ENCODE results near the gene ZNF496.

ZNF496 gene

DNA sequence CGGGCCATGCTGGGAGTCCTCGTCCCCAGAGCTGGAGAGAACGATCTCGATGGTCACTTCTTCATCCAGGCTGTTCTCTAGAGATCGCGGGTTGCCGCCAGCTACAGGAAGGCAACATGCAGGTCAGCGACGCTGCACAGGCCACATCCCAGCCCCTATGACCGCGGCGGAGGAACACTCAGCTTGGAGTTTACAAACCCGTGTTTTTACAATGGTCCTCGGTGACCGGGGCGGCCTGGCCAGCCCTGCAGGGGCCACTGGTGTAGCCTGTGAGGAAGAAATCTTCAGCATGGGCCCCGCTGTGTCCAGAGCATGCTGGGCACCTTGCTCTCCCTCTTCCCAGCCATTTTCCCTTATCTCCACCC is 30.5 kb downstream of the ZNF496 start:
- Histone ChIP-seq H3K9me3 (ENCODE audit: control insufficient read depth, insufficient read depth, low read length) (no peaks in the 10 kb centered on the region), H3K27me3 (ENCODE audit: control insufficient read depth, insufficient read depth, low read length) (no peaks in the 10 kb centered on the region), H3K4me1 (ENCODE audit: control insufficient read depth, insufficient read depth, low read length) (peaks cover 13% of the 10 kb centered on the region), H3K27ac (ENCODE audit: low read length) (no peak overlapping the region), H3K36me3 (ENCODE audit: control insufficient read depth, insufficient read depth, low read length) (peaks cover 22% of the 10 kb centered on the region), H3K4me3 (ENCODE audit: low read length) (no peak overlapping the region)
- no CpG with 5 or more reads among the region's 17 CpGs for WGBS (ENCODE audit: insufficient coverage, insufficient read length)
- no peak for DNase-seq (ENCODE audit: low read depth, low spot score)

DNA sequence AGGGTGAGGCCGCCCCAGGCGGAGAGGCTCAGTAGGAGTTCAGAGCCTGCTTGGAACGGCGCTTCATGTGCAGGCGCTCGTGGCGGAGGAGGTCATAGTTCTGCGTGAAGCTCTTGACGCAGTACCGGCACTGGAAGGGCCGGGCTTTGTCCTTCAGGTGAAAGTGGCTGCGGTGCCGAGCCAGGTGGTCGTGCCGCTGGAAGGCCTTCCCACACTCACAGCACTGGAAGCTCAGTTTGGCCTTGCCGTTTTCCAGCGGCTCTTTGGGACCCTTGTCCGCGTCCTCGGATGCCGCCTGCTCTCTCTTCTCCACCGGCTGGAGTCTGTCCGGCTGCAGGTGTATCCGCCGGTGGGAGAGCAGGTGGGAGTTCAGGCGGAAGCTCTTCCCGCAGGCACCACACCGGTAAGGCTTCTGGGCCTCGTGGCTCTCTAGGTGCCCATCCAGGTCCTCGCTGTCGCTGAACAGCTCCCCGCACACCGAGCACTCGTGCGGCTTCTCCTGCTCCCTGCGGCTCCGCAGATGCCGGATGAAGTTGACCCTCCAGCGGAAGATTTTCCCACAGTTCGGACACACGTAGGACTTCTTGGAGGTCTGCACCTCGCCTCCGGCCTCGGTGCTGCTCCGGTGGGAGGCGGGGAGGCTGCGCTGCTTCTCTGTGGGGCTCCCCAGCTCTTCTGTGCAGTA is 31.0 kb downstream of the ZNF496 start:
- H3K27ac ChIP-seq (ENCODE audit: low read length) = no peak overlapping the region
- H3K36me3 ChIP-seq (ENCODE audit: control insufficient read depth, insufficient read depth, low read length) = peaks cover 22% of the 10 kb centered on the region
- no peaks in the 10 kb centered on the region for H3K27me3 ChIP-seq (ENCODE audit: control insufficient read depth, insufficient read depth, low read length)
- H3K4me1 ChIP-seq (ENCODE audit: control insufficient read depth, insufficient read depth, low read length) = peaks cover 14% of the 10 kb centered on the region
- no peaks in the 10 kb centered on the region for H3K9me3 ChIP-seq (ENCODE audit: control insufficient read depth, insufficient read depth, low read length)
- WGBS (ENCODE audit: insufficient coverage, insufficient read length) = no CpG with 5 or more reads among the region's 47 CpGs
- DNase-seq (ENCODE audit: low read depth, low spot score) = no peak
- no peak overlapping the region for H3K4me3 ChIP-seq (ENCODE audit: low read length)

DNA sequence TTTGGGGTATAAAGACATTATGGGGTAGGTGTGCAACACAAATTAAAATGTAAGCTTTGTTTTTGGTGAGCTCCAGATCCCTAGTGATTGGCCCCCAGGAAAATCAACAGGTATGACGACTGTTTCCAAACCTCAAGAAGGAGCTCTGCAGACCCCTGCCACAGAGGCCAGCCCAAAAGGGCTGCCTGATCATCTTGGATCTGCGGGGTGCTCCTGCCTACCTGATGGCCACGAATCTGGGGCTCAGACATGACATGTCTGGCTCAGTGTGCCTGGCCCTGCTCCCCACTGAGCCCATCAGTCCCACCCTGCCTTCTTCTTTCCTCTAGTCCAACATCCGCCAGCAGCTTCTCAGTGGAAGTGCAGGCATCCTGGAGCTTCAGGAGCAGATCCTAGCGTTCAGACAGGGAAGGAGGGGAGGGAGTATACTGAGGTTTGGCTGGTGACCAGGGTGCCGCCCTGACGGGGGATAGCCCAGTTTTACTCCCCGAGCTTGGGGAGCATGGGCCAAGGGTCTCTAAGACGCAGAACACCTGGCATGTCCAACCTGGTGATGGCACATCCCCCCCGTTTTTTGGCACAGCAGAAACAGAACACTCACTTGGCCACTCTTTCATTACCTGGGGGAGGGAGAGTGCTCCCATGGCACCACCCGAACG is 31.8 kb downstream of the ZNF496 start:
- H3K27ac ChIP-seq (ENCODE audit: low read length) = no peak overlapping the region
- no CpG with 5 or more reads among the region's 12 CpGs for WGBS (ENCODE audit: insufficient coverage, insufficient read length)

DNA sequence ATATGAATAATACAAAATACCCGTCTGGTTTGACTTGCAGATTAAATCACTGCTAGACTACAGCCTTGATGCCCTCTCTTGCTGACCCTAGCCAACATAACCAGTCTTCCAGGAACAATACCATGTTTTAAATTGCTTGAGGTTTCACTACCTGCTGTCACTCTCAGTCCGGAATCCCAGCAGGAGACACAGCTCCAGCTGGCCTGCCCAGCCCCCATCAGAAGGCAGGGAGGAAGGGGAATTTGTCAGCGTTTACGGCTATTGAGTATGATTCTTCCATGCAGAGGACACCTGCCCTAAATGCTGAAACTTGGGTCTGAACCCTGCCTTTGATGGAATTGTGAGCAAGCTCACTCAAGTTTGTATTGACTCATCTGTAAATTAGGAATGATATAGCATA is 33.0 kb downstream of the ZNF496 start:
- Histone ChIP-seq H3K27me3 (ENCODE audit: control insufficient read depth, insufficient read depth, low read length) (no peaks in the 10 kb centered on the region), H3K4me3 (ENCODE audit: low read length) (no peak overlapping the region), H3K4me1 (ENCODE audit: control insufficient read depth, insufficient read depth, low read length) (peaks cover 21% of the 10 kb centered on the region), H3K27ac (ENCODE audit: low read length) (no peak overlapping the region), H3K9me3 (ENCODE audit: control insufficient read depth, insufficient read depth, low read length) (no peaks in the 10 kb centered on the region), H3K36me3 (ENCODE audit: control insufficient read depth, insufficient read depth, low read length) (peaks cover 19% of the 10 kb centered on the region)
- no peak for DNase-seq (ENCODE audit: low read depth, low spot score)
- WGBS (ENCODE audit: insufficient coverage, insufficient read length) = no CpG with 5 or more reads among the region's 4 CpGs

More for the DNA sequence above, 31.8 kb downstream of the ZNF496 start:
- Histone ChIP-seq H3K9me3 (ENCODE audit: control insufficient read depth, insufficient read depth, low read length) (no peaks in the 10 kb centered on the region), H3K4me1 (ENCODE audit: control insufficient read depth, insufficient read depth, low read length) (peaks cover 16% of the 10 kb centered on the region), H3K4me3 (ENCODE audit: low read length) (no peak overlapping the region), H3K36me3 (ENCODE audit: control insufficient read depth, insufficient read depth, low read length) (peaks cover 19% of the 10 kb centered on the region), H3K27me3 (ENCODE audit: control insufficient read depth, insufficient read depth, low read length) (no peaks in the 10 kb centered on the region)
- DNase-seq (ENCODE audit: low read depth, low spot score) = no peak

DNA sequence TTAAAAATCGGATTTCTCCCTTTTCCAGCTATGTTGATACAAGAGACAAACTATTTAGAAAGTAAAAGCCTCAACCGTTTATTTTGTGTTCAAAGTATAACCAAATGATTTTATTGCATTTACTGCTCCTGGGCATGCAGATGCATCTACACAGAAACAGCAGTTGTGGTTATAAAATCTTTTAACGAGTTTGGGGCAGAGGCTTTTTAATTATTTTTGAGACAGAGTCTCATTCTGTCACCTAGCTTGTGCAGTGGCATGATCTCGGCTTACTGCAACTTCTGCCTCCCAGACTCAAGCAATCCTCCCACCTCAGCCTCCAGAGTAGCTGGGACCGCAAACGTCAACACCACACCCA is 33.6 kb downstream of the ZNF496 start:
- no CpG with 5 or more reads among the region's 6 CpGs for WGBS (ENCODE audit: insufficient coverage, insufficient read length)
- H3K36me3 ChIP-seq (ENCODE audit: control insufficient read depth, insufficient read depth, low read length) = peaks cover 19% of the 10 kb centered on the region
- H3K27ac ChIP-seq (ENCODE audit: low read length) = no peak overlapping the region
- DNase-seq (ENCODE audit: low read depth, low spot score) = no peak
- H3K27me3 ChIP-seq (ENCODE audit: control insufficient read depth, insufficient read depth, low read length) = no peaks in the 10 kb centered on the region
- no peaks in the 10 kb centered on the region for H3K9me3 ChIP-seq (ENCODE audit: control insufficient read depth, insufficient read depth, low read length)
- H3K4me3 ChIP-seq (ENCODE audit: low read length) = no peak overlapping the region
- peaks cover 21% of the 10 kb centered on the region for H3K4me1 ChIP-seq (ENCODE audit: control insufficient read depth, insufficient read depth, low read length)

DNA sequence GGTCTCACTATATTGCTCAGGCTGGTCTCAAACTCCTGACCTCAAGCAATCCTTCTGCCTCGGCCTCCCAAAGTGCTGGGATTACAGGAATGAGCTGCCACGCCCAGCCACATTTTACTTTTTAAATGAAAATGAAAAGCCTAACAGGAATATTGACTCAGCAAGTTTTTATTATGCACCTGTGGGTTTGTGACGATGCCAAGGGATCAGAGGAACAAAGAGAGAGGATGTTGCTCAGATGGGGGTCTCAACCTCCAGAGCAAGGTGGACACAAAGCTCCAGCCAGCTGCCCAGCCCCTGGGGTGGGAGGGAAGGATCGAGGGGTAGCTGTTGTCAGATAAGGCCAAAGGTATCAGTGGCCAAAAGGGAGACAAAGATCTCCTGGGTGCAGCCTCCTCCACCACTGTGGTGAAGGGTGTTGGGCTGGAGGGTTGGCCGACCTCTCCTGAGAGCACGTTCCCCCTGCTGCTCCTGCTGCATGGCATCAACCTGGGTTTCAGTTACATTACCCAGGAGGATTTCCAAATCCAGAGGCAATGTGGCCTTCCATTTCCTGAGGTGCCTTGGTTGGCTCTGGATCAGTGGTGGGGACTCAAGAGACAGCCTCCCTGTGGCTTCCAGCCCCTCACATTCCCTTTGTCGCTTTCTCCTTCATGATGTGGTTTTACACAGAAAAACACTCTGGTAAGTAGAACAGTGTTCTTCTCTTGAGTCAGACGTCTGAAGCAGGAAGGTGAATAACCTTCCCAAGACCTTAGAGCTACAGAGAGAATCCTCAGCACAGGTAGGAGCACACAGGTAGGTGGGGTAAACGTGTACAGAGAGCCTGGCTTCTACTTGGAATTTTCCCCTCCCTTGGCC is 34.2 kb downstream of the ZNF496 start:
- peaks cover 15% of the 10 kb centered on the region for H3K36me3 ChIP-seq (ENCODE audit: control insufficient read depth, insufficient read depth, low read length)
- no CpG with 5 or more reads among the region's 9 CpGs for WGBS (ENCODE audit: insufficient coverage, insufficient read length)
- no peak overlapping the region for H3K27ac ChIP-seq (ENCODE audit: low read length)
- H3K9me3 ChIP-seq (ENCODE audit: control insufficient read depth, insufficient read depth, low read length) = no peaks in the 10 kb centered on the region
- DNase-seq (ENCODE audit: low read depth, low spot score) = no peak
- H3K27me3 ChIP-seq (ENCODE audit: control insufficient read depth, insufficient read depth, low read length) = no peaks in the 10 kb centered on the region
- no peak overlapping the region for H3K4me3 ChIP-seq (ENCODE audit: low read length)
- H3K4me1 ChIP-seq (ENCODE audit: control insufficient read depth, insufficient read depth, low read length) = peaks cover 22% of the 10 kb centered on the region

DNA sequence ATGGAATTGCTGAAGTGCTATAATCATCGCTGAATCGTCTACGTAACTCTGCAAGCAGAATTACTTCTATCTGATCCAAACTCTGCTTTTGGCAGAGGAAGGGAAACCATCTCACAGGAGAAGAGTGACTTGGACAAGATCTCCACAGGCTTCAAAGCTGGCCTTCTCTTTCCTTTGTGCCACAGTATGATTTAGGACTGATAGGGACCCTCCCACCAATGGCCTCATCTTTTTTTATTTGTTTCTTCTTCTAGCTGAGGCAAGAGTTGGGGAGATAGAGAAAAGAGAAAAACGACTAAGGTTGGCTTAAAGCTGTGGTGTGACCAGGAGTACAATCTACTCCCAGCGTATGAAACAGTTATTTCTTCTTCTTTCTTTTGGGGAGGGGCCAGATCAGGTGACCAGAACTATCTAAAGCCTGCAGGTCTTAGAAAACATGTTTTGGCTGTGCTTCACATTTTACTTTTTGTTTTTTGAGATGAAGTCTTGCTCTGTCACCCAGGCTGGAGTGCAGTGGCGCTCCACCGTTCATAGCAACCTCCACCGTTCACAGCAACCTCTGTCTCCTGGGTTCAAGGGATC is 35.0 kb downstream of the ZNF496 start:
- H3K27ac ChIP-seq (ENCODE audit: low read length) = no peak overlapping the region
- peaks cover 23% of the 10 kb centered on the region for H3K4me1 ChIP-seq (ENCODE audit: control insufficient read depth, insufficient read depth, low read length)
- no peak for DNase-seq (ENCODE audit: low read depth, low spot score)
- H3K4me3 ChIP-seq (ENCODE audit: low read length) = no peak overlapping the region
- H3K9me3 ChIP-seq (ENCODE audit: control insufficient read depth, insufficient read depth, low read length) = no peaks in the 10 kb centered on the region
- H3K36me3 ChIP-seq (ENCODE audit: control insufficient read depth, insufficient read depth, low read length) = peaks cover 15% of the 10 kb centered on the region
- WGBS (ENCODE audit: insufficient coverage, insufficient read length) = no CpG with 5 or more reads among the region's 8 CpGs
- H3K27me3 ChIP-seq (ENCODE audit: control insufficient read depth, insufficient read depth, low read length) = no peaks in the 10 kb centered on the region

DNA sequence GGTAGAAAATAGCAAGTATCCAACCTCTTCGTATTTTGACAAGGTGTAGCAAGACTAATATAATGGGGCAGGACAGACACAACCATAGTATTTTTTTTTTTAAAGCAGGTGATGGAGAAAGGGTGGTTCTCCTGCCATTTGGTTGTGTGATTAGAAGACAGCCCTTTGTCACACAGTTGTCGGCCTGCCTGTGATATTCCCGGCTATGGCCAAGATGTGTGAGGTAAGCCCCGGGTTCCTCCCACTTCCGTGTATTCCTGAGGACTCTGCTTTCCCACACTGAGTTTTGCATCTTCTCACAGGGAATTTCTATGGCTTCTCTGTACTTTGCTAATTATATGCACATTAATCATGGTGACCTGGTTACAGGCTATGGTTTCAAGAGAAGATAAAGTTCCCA is 35.9 kb downstream of the ZNF496 start:
- peaks cover 23% of the 10 kb centered on the region for H3K4me1 ChIP-seq (ENCODE audit: control insufficient read depth, insufficient read depth, low read length)

DNA sequence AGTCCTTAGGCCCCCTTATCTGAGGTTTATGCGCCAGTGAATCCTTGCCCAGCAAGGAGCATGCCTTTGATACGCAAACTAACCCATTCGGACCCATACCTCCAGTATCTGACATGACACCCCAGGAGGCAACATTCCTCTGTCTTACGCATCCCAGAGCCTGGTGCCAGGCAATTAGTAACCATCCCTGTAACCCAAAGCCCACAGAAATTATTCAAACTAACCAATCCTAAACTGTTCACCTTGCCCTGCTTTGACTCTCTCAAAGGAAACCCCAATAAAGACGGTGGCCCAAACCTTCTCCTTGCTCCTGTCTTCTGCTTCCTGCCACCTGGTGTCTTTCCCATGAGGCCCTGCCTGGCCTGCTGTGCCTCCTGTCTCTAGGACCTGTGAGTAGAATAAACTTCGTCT is 36.4 kb downstream of the ZNF496 start:
- WGBS (ENCODE audit: insufficient coverage, insufficient read length) = no CpG with 5 or more reads among the region's 6 CpGs
- no peak overlapping the region for H3K27ac ChIP-seq (ENCODE audit: low read length)
- H3K9me3 ChIP-seq (ENCODE audit: control insufficient read depth, insufficient read depth, low read length) = no peaks in the 10 kb centered on the region
- DNase-seq (ENCODE audit: low read depth, low spot score) = peak; percentile 63
- H3K4me3 ChIP-seq (ENCODE audit: low read length) = no peak overlapping the region
- peaks cover 4% of the 10 kb centered on the region; the same call in 1 of the 2 replicates for H3K36me3 ChIP-seq (ENCODE audit: control insufficient read depth, insufficient read depth, low read length)
- H3K27me3 ChIP-seq (ENCODE audit: control insufficient read depth, insufficient read depth, low read length) = no peaks in the 10 kb centered on the region
- peaks cover 23% of the 10 kb centered on the region for H3K4me1 ChIP-seq (ENCODE audit: control insufficient read depth, insufficient read depth, low read length)

More for the DNA sequence above, 35.9 kb downstream of the ZNF496 start:
- DNase-seq (ENCODE audit: low read depth, low spot score) = no peak
- Histone ChIP-seq H3K27ac (ENCODE audit: low read length) (no peak overlapping the region), H3K9me3 (ENCODE audit: control insufficient read depth, insufficient read depth, low read length) (no peaks in the 10 kb centered on the region), H3K27me3 (ENCODE audit: control insufficient read depth, insufficient read depth, low read length) (no peaks in the 10 kb centered on the region), H3K4me3 (ENCODE audit: low read length) (no peak overlapping the region), H3K36me3 (ENCODE audit: control insufficient read depth, insufficient read depth, low read length) (peaks cover 9% of the 10 kb centered on the region)
- no CpG with 5 or more reads among the region's 5 CpGs for WGBS (ENCODE audit: insufficient coverage, insufficient read length)

DNA sequence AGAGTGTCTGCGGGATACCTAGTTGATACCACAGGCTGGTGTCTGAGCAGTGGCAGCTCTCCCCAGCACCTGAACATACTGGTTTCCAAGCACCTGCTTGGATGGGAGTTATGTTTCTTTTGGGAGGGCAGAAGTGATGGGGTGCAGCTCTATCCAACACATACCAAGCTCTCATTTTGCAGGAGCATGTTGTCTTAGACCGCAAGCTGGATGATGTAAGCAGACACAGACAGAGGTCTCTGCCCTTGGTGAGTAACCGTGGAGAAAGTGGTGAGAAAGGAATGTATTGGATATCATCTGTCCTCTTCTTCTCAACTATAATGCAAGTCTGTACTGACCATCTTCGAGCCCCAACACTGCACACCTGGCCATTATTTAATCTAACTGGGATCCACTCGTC is 37.4 kb downstream of the ZNF496 start:
- Histone ChIP-seq H3K27me3 (ENCODE audit: control insufficient read depth, insufficient read depth, low read length) (no peaks in the 10 kb centered on the region), H3K27ac (ENCODE audit: low read length) (no peak overlapping the region), H3K4me1 (ENCODE audit: control insufficient read depth, insufficient read depth, low read length) (peaks cover 22% of the 10 kb centered on the region), H3K4me3 (ENCODE audit: low read length) (no peak overlapping the region), H3K9me3 (ENCODE audit: control insufficient read depth, insufficient read depth, low read length) (no peaks in the 10 kb centered on the region), H3K36me3 (ENCODE audit: control insufficient read depth, insufficient read depth, low read length) (no peaks in the 10 kb centered on the region)
- no CpG with 5 or more reads among the region's 5 CpGs for WGBS (ENCODE audit: insufficient coverage, insufficient read length)
- DNase-seq (ENCODE audit: low read depth, low spot score) = no peak

Measured in iPS DF 6.9 (cell line).